ENCODE measurements around the gene GTF2A1L.

DNA sequence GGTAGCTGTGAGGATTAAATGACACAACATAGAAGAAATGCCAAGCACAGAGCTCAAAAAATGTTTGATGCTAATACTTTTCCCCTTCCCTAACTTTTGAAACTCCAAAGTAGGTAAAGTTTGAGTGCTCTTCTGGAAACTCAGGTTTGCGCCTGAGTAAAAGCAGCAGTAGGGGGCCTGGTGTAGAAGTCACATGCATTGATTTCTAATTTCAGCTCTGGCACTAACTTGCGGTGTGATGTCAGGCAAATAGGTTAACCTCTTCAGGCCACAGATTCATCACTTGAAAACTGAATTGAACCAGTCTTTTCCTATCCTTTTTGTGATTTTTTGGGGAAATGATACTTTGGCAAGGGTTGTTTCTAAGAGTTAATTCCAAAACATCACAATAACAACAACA is 110.6 kb downstream of the GTF2A1L start:
- TF ChIP-seq EZH2 (IDR thresholded peaks at IDR 0.05; ENCODE audit: borderline replicate concordance, insufficient read depth, low read length, poor library complexity, severe bottlenecking), result no peak
- TF ChIP-seq, protein P1, sequence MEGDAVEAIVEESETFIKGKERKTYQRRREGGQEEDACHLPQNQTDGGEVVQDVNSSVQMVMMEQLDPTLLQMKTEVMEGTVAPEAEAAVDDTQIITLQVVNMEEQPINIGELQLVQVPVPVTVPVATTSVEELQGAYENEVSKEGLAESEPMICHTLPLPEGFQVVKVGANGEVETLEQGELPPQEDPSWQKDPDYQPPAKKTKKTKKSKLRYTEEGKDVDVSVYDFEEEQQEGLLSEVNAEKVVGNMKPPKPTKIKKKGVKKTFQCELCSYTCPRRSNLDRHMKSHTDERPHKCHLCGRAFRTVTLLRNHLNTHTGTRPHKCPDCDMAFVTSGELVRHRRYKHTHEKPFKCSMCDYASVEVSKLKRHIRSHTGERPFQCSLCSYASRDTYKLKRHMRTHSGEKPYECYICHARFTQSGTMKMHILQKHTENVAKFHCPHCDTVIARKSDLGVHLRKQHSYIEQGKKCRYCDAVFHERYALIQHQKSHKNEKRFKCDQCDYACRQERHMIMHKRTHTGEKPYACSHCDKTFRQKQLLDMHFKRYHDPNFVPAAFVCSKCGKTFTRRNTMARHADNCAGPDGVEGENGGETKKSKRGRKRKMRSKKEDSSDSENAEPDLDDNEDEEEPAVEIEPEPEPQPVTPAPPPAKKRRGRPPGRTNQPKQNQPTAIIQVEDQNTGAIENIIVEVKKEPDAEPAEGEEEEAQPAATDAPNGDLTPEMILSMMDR (IDR thresholded peaks at IDR 0.05; ENCODE audit: poor library complexity, severe bottlenecking), result no peak
- no peak for TF ChIP-seq EP300 (conservative IDR thresholded peaks at IDR 0.05; ENCODE audit: poor library complexity, severe bottlenecking)
- TF ChIP-seq, protein P2, sequence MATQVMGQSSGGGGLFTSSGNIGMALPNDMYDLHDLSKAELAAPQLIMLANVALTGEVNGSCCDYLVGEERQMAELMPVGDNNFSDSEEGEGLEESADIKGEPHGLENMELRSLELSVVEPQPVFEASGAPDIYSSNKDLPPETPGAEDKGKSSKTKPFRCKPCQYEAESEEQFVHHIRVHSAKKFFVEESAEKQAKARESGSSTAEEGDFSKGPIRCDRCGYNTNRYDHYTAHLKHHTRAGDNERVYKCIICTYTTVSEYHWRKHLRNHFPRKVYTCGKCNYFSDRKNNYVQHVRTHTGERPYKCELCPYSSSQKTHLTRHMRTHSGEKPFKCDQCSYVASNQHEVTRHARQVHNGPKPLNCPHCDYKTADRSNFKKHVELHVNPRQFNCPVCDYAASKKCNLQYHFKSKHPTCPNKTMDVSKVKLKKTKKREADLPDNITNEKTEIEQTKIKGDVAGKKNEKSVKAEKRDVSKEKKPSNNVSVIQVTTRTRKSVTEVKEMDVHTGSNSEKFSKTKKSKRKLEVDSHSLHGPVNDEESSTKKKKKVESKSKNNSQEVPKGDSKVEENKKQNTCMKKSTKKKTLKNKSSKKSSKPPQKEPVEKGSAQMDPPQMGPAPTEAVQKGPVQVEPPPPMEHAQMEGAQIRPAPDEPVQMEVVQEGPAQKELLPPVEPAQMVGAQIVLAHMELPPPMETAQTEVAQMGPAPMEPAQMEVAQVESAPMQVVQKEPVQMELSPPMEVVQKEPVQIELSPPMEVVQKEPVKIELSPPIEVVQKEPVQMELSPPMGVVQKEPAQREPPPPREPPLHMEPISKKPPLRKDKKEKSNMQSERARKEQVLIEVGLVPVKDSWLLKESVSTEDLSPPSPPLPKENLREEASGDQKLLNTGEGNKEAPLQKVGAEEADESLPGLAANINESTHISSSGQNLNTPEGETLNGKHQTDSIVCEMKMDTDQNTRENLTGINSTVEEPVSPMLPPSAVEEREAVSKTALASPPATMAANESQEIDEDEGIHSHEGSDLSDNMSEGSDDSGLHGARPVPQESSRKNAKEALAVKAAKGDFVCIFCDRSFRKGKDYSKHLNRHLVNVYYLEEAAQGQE (IDR thresholded peaks at IDR 0.05; ENCODE audit: borderline replicate concordance), result no peak
- no peak for TF ChIP-seq TAF1 (IDR thresholded peaks at IDR 0.05; ENCODE audit: low read depth)
- TF ChIP-seq RAD21 (conservative IDR thresholded peaks at IDR 0.05), result no peak
- TF ChIP-seq SMC3 (conservative IDR thresholded peaks at IDR 0.05; ENCODE audit: poor library complexity), result no peak
- no peak for TF ChIP-seq POLR2AphosphoS5 (IDR thresholded peaks at IDR 0.05)
- no peak for TF ChIP-seq MXI1 (conservative IDR thresholded peaks at IDR 0.05; ENCODE audit: poor library complexity, severe bottlenecking)
